HG03108 (cell line): ENCODE data around the gene TNRC6C.

Experiments used
- ATAC-seq: cut with Tn5 transposase; IDR thresholded peaks from one replicate; pipeline ENCODE4 v1.9.1; 2021; ENCODE audit warnings: moderate library complexity; ENCODE audit not compliant: unreplicated experiment

TNRC6C gene

GRCh38 chr17:78147315-78147998 is 189.0 kb downstream of the TNRC6C start:
- peak; percentile 44 for ATAC-seq

- no peak for ATAC-seq
Measured at GRCh38 chr17:78148286-78149016, 189.9 kb downstream of the TNRC6C start.

DNA sequence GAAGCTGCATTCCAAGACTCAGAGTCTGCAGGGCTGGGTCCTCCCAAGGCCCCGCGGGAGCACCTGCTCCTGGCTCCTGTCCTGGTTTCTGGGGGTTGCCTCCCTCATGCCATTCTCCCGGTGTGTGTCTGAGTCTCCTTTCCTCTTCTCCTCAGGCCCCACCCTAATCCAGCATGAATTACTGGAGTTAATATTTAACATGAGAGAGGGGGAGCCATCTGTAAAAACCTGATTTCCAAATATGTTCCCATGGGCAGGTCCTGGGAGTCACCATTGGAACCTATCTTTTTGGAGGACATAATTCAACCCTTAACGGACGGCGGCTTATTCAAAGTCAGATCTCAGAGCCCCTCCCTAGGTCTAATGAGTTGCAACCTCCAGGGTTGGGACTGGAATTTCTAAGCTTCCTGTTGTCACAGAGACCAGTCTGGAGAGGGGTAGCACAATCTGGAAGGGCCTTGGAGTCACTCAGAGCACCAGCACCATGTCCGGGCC is 193.1 kb downstream of the TNRC6C start:
- ATAC-seq, result no peak

DNA sequence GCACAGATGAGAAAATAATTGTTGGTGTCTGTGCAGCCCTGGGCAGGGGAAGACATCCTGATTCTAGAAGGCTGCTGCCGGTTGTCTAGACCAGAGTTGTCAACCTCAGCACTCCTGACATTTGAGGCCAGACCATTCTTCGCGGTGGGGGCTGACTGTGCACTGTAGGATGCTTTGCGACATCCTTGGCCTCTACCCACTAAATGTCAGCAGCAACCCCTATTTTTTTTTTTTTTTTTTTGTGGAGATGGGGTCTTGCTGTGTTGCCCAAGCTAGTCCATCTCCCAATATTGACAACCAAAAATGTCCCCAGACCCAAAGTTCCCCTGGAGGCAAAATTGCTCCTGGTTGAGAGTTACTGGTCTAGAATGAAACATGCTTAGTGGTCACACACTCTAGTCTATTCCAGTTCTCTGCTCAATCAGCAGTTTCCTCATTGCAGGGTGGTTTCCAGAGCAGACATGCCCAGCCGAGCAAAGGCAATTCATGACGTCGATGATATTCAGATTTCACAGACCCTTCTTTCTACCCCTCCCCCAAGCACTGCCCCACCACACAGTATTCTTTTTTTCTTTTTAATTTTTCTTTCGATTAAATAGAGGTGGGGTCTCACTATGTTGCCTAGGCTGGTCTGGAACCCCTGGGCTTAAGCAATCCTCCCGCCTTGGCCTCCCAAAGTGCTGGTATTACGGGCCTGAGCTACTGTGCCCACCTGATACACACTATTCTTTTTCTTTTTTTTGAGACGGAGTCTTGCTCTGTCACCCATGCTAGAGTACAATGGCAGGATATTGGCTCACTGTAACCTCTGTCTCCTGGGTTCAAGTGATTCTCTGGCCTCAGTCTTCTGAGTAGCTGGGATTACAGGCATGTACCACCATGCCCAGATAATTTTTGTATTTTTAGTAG is 196.7 kb downstream of the TNRC6C start:
- peak; percentile 53 for ATAC-seq
